GM23338 (cell line): Measurements from ENCODE around the gene NEK3. TPM values are rescaled to one million over a fixed set of nuclear protein-coding genes. Genes with fewer than 3 reads are reported as not detected.

Experiments used
- ATAC-seq: fragments of 200-7000 bp; cut with Tn5 transposase; 3 replicates; pipeline ENCODE4 v1.9.1; 2020
- DNase-seq: peaks from one replicate; pipeline ENCODE4 v3.0.0-alpha.2; 2015; ENCODE audit warnings: low spot score
- H2AFZ ChIP-seq: fragments of 200-600 bp; sonication (generic); 2 replicates; pipeline ENCODE4 v1.8.0; 2016; ENCODE audit warnings: antibody characterized with exemption, mild to moderate bottlenecking, moderate library complexity
- H3F3A ChIP-seq: fragments of 200-600 bp; sonication (generic); replicated peaks from 2 replicates; pipeline ENCODE4 v1.8.0; 2017; ENCODE audit warnings: antibody characterized with exemption, mixed run types, low read depth
- H3K27ac ChIP-seq: fragments of 200-600 bp; sonication (generic); 2 replicates; pipeline ENCODE4 v1.6.1; 2016; ENCODE audit warnings: low read depth
- H3K27me3 ChIP-seq: fragments of 200-600 bp; sonication (generic); 2 replicates; pipeline ENCODE4 v1.8.0; 2016; ENCODE audit warnings: mild to moderate bottlenecking, mixed run types, moderate library complexity; ENCODE audit not compliant: insufficient read depth
- H3K36me3 ChIP-seq: fragments of 200-600 bp; sonication (generic); 2 replicates; pipeline ENCODE4 v1.8.0; 2016; ENCODE audit warnings: mild to moderate bottlenecking; ENCODE audit not compliant: insufficient read depth
- H3K4me1 ChIP-seq: fragments of 200-600 bp; sonication (generic); 2 replicates; pipeline ENCODE4 v1.8.0; 2016; ENCODE audit warnings: mild to moderate bottlenecking, moderate library complexity; ENCODE audit not compliant: insufficient read depth
- H3K4me2 ChIP-seq: fragments of 200-600 bp; sonication (generic); 2 replicates; pipeline ENCODE4 v1.7.1; 2017; ENCODE audit warnings: mixed run types
- H3K4me3 ChIP-seq: fragments of 200-600 bp; sonication (generic); 2 replicates; pipeline ENCODE4 v1.6.1; 2016; ENCODE audit warnings: mixed run types
- H3K79me2 ChIP-seq: fragments of 200-600 bp; sonication (generic); replicated peaks from 2 replicates; pipeline ENCODE4 v1.8.0; 2017; ENCODE audit warnings: mild to moderate bottlenecking; ENCODE audit not compliant: insufficient read depth
- H3K9me2 ChIP-seq: fragments of 200-600 bp; sonication (generic); 2 replicates; pipeline ENCODE4 v1.8.0; 2017; ENCODE audit not compliant: insufficient read depth
- H4K20me1 ChIP-seq: fragments of 200-600 bp; sonication (generic); replicated peaks from 2 replicates; pipeline ENCODE4 v1.8.0; 2017; ENCODE audit warnings: mild to moderate bottlenecking; ENCODE audit not compliant: insufficient read depth
- H3K27ac Mint-ChIP-seq: 2 replicates; pipeline ENCODE4 v1.8.0; 2020; ENCODE audit warnings: inconsistent platforms, mild to moderate bottlenecking, moderate library complexity, mixed read lengths
- H3K27me3 Mint-ChIP-seq: 3 replicates; pipeline ENCODE4 v1.8.0; 2022; ENCODE audit warnings: low read depth, mild to moderate bottlenecking, moderate library complexity, mixed read lengths, inconsistent platforms; ENCODE audit not compliant: insufficient read depth, poor library complexity
- H3K36me3 Mint-ChIP-seq: 3 replicates; pipeline ENCODE4 v1.8.0; 2021; ENCODE audit warnings: low read depth, mild to moderate bottlenecking, inconsistent platforms, moderate library complexity, mixed read lengths
- H3K4me1 Mint-ChIP-seq: 3 replicates; pipeline ENCODE4 v1.8.0; 2020; ENCODE audit warnings: mild to moderate bottlenecking, inconsistent platforms, mixed read lengths
- H3K4me3 Mint-ChIP-seq: 3 replicates; pipeline ENCODE4 v1.8.0; 2021; ENCODE audit warnings: moderate library complexity, mild to moderate bottlenecking, inconsistent platforms, mixed read lengths
- H3K9me3 Mint-ChIP-seq: 3 replicates; pipeline ENCODE4 v1.8.0; 2020; ENCODE audit warnings: moderate library complexity, mild to moderate bottlenecking, inconsistent platforms, mixed read lengths
- EZH2 ChIP-seq: fragments of 200-600 bp; sonication (generic); IDR thresholded peaks from one replicate; pipeline ENCODE4 v1.8.0; 2017; ENCODE audit warnings: antibody characterized with exemption, mild to moderate bottlenecking, low read depth; ENCODE audit not compliant: unreplicated experiment
- EZH2phosphoT487 ChIP-seq: fragments of 200-600 bp; sonication (generic); IDR thresholded peaks from one replicate; pipeline ENCODE4 v1.8.1; 2018; ENCODE audit warnings: antibody characterized with exemption; ENCODE audit not compliant: unreplicated experiment
- JUNB ChIP-seq: IDR thresholded peaks from one replicate; pipeline ENCODE4 v1.6.1; 2016; ENCODE audit warnings: antibody characterized with exemption; ENCODE audit not compliant: unreplicated experiment
- NANOG ChIP-seq: IDR thresholded peaks from 2 replicates; pipeline ENCODE4 v1.6.1; 2016; ENCODE audit warnings: antibody characterized with exemption, borderline replicate concordance
- POLR2AphosphoS5 ChIP-seq: IDR thresholded peaks from 2 replicates; pipeline ENCODE4 v1.6.1; 2016; ENCODE audit warnings: antibody characterized with exemption, low read depth
- STAT1 ChIP-seq: IDR thresholded peaks from one replicate; pipeline ENCODE4 v1.6.1; 2016; ENCODE audit warnings: antibody characterized with exemption; ENCODE audit not compliant: unreplicated experiment
- ZNF114 ChIP-seq: fragments of 250-450 bp; sonication (Bioruptor Pico); IDR thresholded peaks from 2 replicates; pipeline ENCODE4 v1.5.0; 2020; ENCODE audit warnings: mild to moderate bottlenecking, moderate library complexity
- ZNF331 ChIP-seq: fragments of 250-450 bp; sonication (Bioruptor Pico); IDR thresholded peaks from 2 replicates; pipeline ENCODE4 v1.5.0; 2020; ENCODE audit warnings: low read depth, mild to moderate bottlenecking, moderate library complexity
- polyA plus RNA-seq: library from polyadenylated mRNA; unstranded; fragments of >200 nt; fragmentation: Nextera tagmentation; extraction: Ambion mirVana; gene quantifications from 2 replicates; pipeline ENCODE4 v1.2.1, GENCODE V29; 2016
- total RNA-seq: library from RNA; depleted of rRNA; stranded (reverse); fragments of >200 nt; shearing (Covaris generic); gene quantifications from 2 replicates; pipeline ENCODE4 v1.2.3, GENCODE V29; 2014
- TF ChIP-seq, protein P1 (sequence below): fragments of 250-450 bp; sonication (Bioruptor Pico); IDR thresholded peaks from 2 replicates; pipeline ENCODE4 v1.5.0; 2020; ENCODE audit warnings: mild to moderate bottlenecking, moderate library complexity
- TF ChIP-seq, protein P2 (sequence below): IDR thresholded peaks from one replicate; pipeline ENCODE4 v1.6.1; 2018; ENCODE audit warnings: antibody characterized with exemption; ENCODE audit not compliant: unreplicated experiment

NEK3 gene
- total and polyA plus RNA-seq, 2 experiments from 2014 or later: 26.7 to 26.8 TPM

GRCh38 chr13:52109116-52109670, 50.2 kb downstream of the NEK3 start:
- Histone ChIP-seq H3K9me2 (no peaks in the 10 kb centered on the region), H3K36me3 (no peaks in the 10 kb centered on the region), H3K4me1 (no peaks in the 10 kb centered on the region), H3K4me2 (no peak overlapping the region), H3K79me2 (no peaks in the 10 kb centered on the region), H3K27ac (no peak overlapping the region), H4K20me1 (no peaks in the 10 kb centered on the region), H3K27me3 (no peaks in the 10 kb centered on the region), H3F3A (no peaks in the 10 kb centered on the region), H2AFZ (no peak overlapping the region), H3K4me3 (no peak overlapping the region)
- no peak overlapping the region for H3K27ac Mint-ChIP-seq
- peaks cover 16% of the 10 kb centered on the region; the same call in 2 of the 3 replicates for H3K36me3 Mint-ChIP-seq
- H3K4me3 Mint-ChIP-seq: no peak overlapping the region
- ATAC-seq (no peak), DNase-seq (peak; percentile 33)
- peaks cover 3% of the 10 kb centered on the region; the same call in 1 of the 3 replicates for H3K4me1 Mint-ChIP-seq
- peaks cover 17% of the 10 kb centered on the region; the same call in 2 of the 3 replicates for H3K9me3 Mint-ChIP-seq
- TF ChIP-seq ZNF114 (CRISPR knock-in tag) (no peak), EZH2phosphoT487 (no peak)
- peaks cover 3% of the 10 kb centered on the region for H3K27me3 Mint-ChIP-seq

DNA sequence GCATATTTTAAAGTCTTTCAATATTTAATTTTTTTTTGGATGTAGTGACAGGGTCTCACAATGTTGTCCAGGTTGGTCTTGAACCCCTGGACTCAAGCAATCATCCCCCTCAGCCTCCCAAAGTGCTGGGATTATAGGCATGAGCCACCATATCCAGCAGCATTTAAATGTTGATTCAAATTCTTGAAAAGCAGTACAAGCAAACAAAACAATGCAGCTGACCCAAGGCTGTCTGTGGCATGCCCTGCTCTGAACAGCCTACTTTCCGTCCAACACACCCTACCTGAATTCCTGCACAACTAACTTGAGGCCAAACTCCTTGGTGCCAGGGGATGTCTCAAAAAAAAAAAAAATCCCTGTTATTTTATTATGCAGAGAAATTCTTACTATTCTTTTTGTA, 53.6 kb downstream of the NEK3 start:
- no peak overlapping the region for H3K27ac ChIP-seq
- peaks cover 17% of the 10 kb centered on the region; the same call in 2 of the 3 replicates for H3K9me3 Mint-ChIP-seq
- H3K79me2 ChIP-seq: no peaks in the 10 kb centered on the region
- H2AFZ ChIP-seq: no peak overlapping the region; the same call in 1 of the 2 replicates
- H3K36me3 Mint-ChIP-seq: peaks cover 16% of the 10 kb centered on the region; the same call in 2 of the 3 replicates
- H3K4me1 Mint-ChIP-seq: peaks cover 3% of the 10 kb centered on the region; the same call in 1 of the 3 replicates
- no peak overlapping the region for H3K4me3 Mint-ChIP-seq
- ATAC-seq (no peak), DNase-seq (no peak)
- no peaks in the 10 kb centered on the region for H3K4me1 ChIP-seq
- no peaks in the 10 kb centered on the region for H3K27me3 ChIP-seq
- H3K27ac Mint-ChIP-seq: no peak overlapping the region
- H4K20me1 ChIP-seq: no peaks in the 10 kb centered on the region
- H3K9me2 ChIP-seq: no peaks in the 10 kb centered on the region
- no peak overlapping the region for H3K4me2 ChIP-seq
- H3K36me3 ChIP-seq: no peaks in the 10 kb centered on the region
- peaks cover 3% of the 10 kb centered on the region for H3K27me3 Mint-ChIP-seq
- H3K4me3 ChIP-seq: no peak overlapping the region
- no peaks in the 10 kb centered on the region for H3F3A ChIP-seq
- TF ChIP-seq EZH2phosphoT487 (no peak), ZNF114 (CRISPR knock-in tag) (no peak), EZH2 (no peak), JUNB (no peak), POLR2AphosphoS5 (no peak), NANOG (no peak), ZNF331 (CRISPR knock-in tag) (no peak), STAT1 (no peak)
- TF ChIP-seq, protein P1, sequence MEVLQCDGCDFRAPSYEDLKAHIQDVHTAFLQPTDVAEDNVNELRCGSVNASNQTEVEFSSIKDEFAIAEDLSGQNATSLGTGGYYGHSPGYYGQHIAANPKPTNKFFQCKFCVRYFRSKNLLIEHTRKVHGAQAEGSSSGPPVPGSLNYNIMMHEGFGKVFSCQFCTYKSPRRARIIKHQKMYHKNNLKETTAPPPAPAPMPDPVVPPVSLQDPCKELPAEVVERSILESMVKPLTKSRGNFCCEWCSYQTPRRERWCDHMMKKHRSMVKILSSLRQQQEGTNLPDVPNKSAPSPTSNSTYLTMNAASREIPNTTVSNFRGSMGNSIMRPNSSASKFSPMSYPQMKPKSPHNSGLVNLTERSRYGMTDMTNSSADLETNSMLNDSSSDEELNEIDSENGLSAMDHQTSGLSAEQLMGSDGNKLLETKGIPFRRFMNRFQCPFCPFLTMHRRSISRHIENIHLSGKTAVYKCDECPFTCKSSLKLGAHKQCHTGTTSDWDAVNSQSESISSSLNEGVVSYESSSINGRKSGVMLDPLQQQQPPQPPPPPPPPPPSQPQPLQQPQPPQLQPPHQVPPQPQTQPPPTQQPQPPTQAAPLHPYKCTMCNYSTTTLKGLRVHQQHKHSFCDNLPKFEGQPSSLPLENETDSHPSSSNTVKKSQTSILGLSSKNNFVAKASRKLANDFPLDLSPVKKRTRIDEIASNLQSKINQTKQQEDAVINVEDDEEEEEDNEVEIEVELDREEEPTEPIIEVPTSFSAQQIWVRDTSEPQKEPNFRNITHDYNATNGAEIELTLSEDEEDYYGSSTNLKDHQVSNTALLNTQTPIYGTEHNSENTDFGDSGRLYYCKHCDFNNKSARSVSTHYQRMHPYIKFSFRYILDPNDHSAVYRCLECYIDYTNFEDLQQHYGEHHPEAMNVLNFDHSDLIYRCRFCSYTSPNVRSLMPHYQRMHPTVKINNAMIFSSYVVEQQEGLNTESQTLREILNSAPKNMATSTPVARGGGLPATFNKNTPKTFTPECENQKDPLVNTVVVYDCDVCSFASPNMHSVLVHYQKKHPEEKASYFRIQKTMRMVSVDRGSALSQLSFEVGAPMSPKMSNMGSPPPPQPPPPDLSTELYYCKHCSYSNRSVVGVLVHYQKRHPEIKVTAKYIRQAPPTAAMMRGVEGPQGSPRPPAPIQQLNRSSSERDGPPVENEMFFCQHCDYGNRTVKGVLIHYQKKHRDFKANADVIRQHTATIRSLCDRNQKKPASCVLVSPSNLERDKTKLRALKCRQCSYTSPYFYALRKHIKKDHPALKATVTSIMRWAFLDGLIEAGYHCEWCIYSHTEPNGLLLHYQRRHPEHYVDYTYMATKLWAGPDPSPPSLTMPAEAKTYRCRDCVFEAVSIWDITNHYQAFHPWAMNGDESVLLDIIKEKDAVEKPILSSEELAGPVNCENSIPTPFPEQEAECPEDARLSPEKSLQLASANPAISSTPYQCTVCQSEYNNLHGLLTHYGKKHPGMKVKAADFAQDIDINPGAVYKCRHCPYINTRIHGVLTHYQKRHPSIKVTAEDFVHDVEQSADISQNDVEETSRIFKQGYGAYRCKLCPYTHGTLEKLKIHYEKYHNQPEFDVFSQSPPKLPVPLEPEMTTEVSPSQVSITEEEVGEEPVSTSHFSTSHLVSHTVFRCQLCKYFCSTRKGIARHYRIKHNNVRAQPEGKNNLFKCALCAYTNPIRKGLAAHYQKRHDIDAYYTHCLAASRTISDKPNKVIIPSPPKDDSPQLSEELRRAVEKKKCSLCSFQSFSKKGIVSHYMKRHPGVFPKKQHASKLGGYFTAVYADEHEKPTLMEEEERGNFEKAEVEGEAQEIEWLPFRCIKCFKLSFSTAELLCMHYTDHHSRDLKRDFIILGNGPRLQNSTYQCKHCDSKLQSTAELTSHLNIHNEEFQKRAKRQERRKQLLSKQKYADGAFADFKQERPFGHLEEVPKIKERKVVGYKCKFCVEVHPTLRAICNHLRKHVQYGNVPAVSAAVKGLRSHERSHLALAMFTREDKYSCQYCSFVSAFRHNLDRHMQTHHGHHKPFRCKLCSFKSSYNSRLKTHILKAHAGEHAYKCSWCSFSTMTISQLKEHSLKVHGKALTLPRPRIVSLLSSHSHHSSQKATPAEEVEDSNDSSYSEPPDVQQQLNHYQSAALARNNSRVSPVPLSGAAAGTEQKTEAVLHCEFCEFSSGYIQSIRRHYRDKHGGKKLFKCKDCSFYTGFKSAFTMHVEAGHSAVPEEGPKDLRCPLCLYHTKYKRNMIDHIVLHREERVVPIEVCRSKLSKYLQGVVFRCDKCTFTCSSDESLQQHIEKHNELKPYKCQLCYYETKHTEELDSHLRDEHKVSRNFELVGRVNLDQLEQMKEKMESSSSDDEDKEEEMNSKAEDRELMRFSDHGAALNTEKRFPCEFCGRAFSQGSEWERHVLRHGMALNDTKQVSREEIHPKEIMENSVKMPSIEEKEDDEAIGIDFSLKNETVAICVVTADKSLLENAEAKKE (CRISPR knock-in tag): no peak
- TF ChIP-seq, protein P2, sequence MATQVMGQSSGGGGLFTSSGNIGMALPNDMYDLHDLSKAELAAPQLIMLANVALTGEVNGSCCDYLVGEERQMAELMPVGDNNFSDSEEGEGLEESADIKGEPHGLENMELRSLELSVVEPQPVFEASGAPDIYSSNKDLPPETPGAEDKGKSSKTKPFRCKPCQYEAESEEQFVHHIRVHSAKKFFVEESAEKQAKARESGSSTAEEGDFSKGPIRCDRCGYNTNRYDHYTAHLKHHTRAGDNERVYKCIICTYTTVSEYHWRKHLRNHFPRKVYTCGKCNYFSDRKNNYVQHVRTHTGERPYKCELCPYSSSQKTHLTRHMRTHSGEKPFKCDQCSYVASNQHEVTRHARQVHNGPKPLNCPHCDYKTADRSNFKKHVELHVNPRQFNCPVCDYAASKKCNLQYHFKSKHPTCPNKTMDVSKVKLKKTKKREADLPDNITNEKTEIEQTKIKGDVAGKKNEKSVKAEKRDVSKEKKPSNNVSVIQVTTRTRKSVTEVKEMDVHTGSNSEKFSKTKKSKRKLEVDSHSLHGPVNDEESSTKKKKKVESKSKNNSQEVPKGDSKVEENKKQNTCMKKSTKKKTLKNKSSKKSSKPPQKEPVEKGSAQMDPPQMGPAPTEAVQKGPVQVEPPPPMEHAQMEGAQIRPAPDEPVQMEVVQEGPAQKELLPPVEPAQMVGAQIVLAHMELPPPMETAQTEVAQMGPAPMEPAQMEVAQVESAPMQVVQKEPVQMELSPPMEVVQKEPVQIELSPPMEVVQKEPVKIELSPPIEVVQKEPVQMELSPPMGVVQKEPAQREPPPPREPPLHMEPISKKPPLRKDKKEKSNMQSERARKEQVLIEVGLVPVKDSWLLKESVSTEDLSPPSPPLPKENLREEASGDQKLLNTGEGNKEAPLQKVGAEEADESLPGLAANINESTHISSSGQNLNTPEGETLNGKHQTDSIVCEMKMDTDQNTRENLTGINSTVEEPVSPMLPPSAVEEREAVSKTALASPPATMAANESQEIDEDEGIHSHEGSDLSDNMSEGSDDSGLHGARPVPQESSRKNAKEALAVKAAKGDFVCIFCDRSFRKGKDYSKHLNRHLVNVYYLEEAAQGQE: no peak
